Endothelial cell of umbilical vein (primary cell): ENCODE measurements around the gene MTCH1. TPM values are rescaled to one million over a fixed set of nuclear protein-coding genes. Genes with fewer than 3 reads are reported as not detected.

Source experiments
- BruUV-seq: library from RNA; stranded (reverse); fragments of 400-500 nt; replicated peaks from 2 replicates; lab custom pipeline; 2021; lab: Mats Ljungman, UMichigan
- CTCF ChIA-PET: fragments of 300-600, 350-600 bp; sonication (Branson Sonifier 250); formaldehyde crosslinking; loops from one replicate; lab custom pipeline; 2021; ENCODE audit warnings: antibody characterized with exemption, inconsistent platforms; lab: Charles Lee
- POLR2A ChIA-PET: fragments of 300-600, 350-600 bp; sonication (Branson Sonifier 250); formaldehyde crosslinking; loops from one replicate; lab custom pipeline; 2021; ENCODE audit warnings: antibody characterized with exemption, inconsistent platforms; lab: Charles Lee
- DNase-seq: peaks from one replicate; pipeline ENCODE4 v3.0.0-alpha.2; 2011; ENCODE audit warnings: low read depth, low spot score
- FAIRE-seq: peaks from 2 replicates; lab custom pipeline; 2011; peaks lifted over from hg19 to GRCh38; lab: Jason Lieb, UNC
- H2AFZ ChIP-seq: 2 replicates; pipeline ENCODE4 v1.6.0; 2012; ENCODE audit warnings: low read depth, low read length, control low read depth, inconsistent platforms
- H3K27ac ChIP-seq: 2 replicates; pipeline ENCODE4 v1.5.1; 2011; ENCODE audit warnings: low read depth, mild to moderate bottlenecking, control low read depth, low read length, moderate library complexity; ENCODE audit not compliant: insufficient read depth
- H3K27me3 ChIP-seq, 2 experiments: 2 replicates each; pipeline versions ENCODE4 v1.6.0 to v1.6.1; 2011; ENCODE audit warnings: low read length in 2 of 2, mixed read lengths in 1 of 2; ENCODE audit not compliant: control insufficient read depth in 2 of 2, insufficient read depth in 2 of 2
- H3K36me3 ChIP-seq, 2 experiments: 2 replicates in 1 of 2; 3 replicates in 1 of 2; pipeline ENCODE4 v1.5.1; 2011; ENCODE audit warnings: low read length in 2 of 2, mild to moderate bottlenecking in 1 of 2, moderate library complexity in 1 of 2; ENCODE audit not compliant: control insufficient read depth in 2 of 2, insufficient read depth in 2 of 2; ENCODE audit errors: extremely low read depth in 1 of 2
- H3K4me1 ChIP-seq: 3 replicates; pipeline ENCODE4 v1.5.1; 2011; ENCODE audit warnings: mild to moderate bottlenecking, low read length; ENCODE audit not compliant: control insufficient read depth, insufficient read depth; ENCODE audit errors: extremely low read depth
- H3K4me2 ChIP-seq: 2 replicates; pipeline ENCODE4 v1.6.1; 2011; ENCODE audit warnings: low read length, control low read depth, mixed read lengths; ENCODE audit not compliant: insufficient read depth
- H3K4me3 ChIP-seq, 3 experiments: fragments of 200-600 bp in 1 of 3; sonication (generic), shearing (Covaris generic) in 1 of 3; replicated peaks in 1 of 3; 2 replicates each; pipeline ENCODE4 v1.5.1; 2011 to 2016; ENCODE audit warnings: control low read depth in 3 of 3, low read length in 3 of 3, mild to moderate bottlenecking in 2 of 3, inconsistent platforms in 1 of 3, low read depth in 1 of 3, moderate library complexity in 1 of 3; ENCODE audit not compliant: insufficient read depth in 1 of 3
- H3K79me2 ChIP-seq: 2 replicates; pipeline ENCODE4 v1.6.0; 2012; ENCODE audit warnings: low read length, inconsistent platforms; ENCODE audit not compliant: control insufficient read depth, insufficient read depth
- H3K9ac ChIP-seq: replicated peaks from 2 replicates; pipeline ENCODE3; 2011; ENCODE audit warnings: low read length, control low read depth; ENCODE audit not compliant: insufficient read depth; ENCODE audit errors: extremely low read depth
- H3K9me1 ChIP-seq: replicated peaks from 3 replicates; pipeline ENCODE4 v1.6.0; 2011; ENCODE audit warnings: mild to moderate bottlenecking, low read length; ENCODE audit not compliant: control insufficient read depth, insufficient read depth; ENCODE audit errors: extremely low read depth
- H3K9me3 ChIP-seq: replicated peaks from 2 replicates; pipeline ENCODE4 v1.5.1; 2012; ENCODE audit warnings: low read length, inconsistent platforms; ENCODE audit not compliant: control insufficient read depth, insufficient read depth
- H4K20me1 ChIP-seq: replicated peaks from 2 replicates; pipeline ENCODE3; 2011; ENCODE audit warnings: mild to moderate bottlenecking, low read length; ENCODE audit not compliant: control insufficient read depth, insufficient read depth; ENCODE audit errors: extremely low read depth
- CTCF ChIP-seq, 2 donors: IDR thresholded peaks; 1 replicate in 1 of 2; 2 replicates in 1 of 2; pipeline ENCODE4 v1.5.1; 2011; ENCODE audit warnings: low read length in 2 of 2, mild to moderate bottlenecking in 2 of 2, moderate library complexity in 2 of 2, control low read depth in 1 of 2, inconsistent platforms in 1 of 2, low read depth in 1 of 2; ENCODE audit not compliant: insufficient read depth in 1 of 2; ENCODE audit errors: extremely low read depth in 1 of 2
- EZH2 ChIP-seq: IDR thresholded peaks from 2 replicates; pipeline ENCODE4 v1.6.1; 2012; ENCODE audit warnings: borderline replicate concordance, low read depth, mild to moderate bottlenecking, moderate library complexity, low read length, inconsistent platforms; ENCODE audit not compliant: severe bottlenecking
- FOS ChIP-seq: IDR thresholded peaks from 2 replicates; pipeline ENCODE4 v1.6.1; 2011; ENCODE audit warnings: mild to moderate bottlenecking, low read length, moderate library complexity, borderline replicate concordance; ENCODE audit not compliant: insufficient read depth
- GATA2 ChIP-seq: IDR thresholded peaks from 2 replicates; pipeline ENCODE4 v1.7.0; 2011; ENCODE audit warnings: low read depth, mild to moderate bottlenecking, moderate library complexity, mixed read lengths, low read length; ENCODE audit not compliant: insufficient read length, insufficient read depth
- JUN ChIP-seq: IDR thresholded peaks from 2 replicates; pipeline ENCODE4 v1.6.1; 2011; ENCODE audit warnings: borderline replicate concordance, low read depth; ENCODE audit not compliant: insufficient read length, insufficient read depth
- MAX ChIP-seq: IDR thresholded peaks from 2 replicates; pipeline ENCODE4 v1.6.1; 2011; ENCODE audit not compliant: insufficient read depth, insufficient read length
- POLR2A ChIP-seq: IDR thresholded peaks from 2 replicates; pipeline ENCODE4 v1.6.1; 2012; ENCODE audit warnings: low read depth, mild to moderate bottlenecking, control low read depth, low read length
- POLR2AphosphoS5 ChIP-seq: IDR thresholded peaks from 2 replicates; pipeline ENCODE4 v1.6.1; 2012; ENCODE audit warnings: low read depth, mild to moderate bottlenecking, control low read depth, low read length, moderate library complexity; ENCODE audit not compliant: insufficient read depth
- dilution Hi-C: fragments of 300-500 bp; cut with MboI; formaldehyde crosslinking; loops from one replicate; pipeline ENCODE4 v1.15.0; 2019; ENCODE audit warnings: low sequenced_read_pairs; ENCODE audit not compliant: extremely low pct_ligation_motif_present
- intact Hi-C: fragments of 100-400 bp; cut with micrococcal nuclease; formaldehyde crosslinking; loops from one replicate; pipeline ENCODE4 v1.10.0; 2022
- polyA plus RNA-seq, 4 experiments: library from polyadenylated mRNA; depleted of rRNA in 3 of 4; stranded (reverse) in 3 of 4; unstranded in 1 of 4; fragments of >200 nt; gene quantifications; 2 replicates each; pipeline versions ENCODE4 v1.2.1 to v1.2.3, GENCODE V29; 2011 to 2012; ENCODE audit warnings: missing spikeins in 1 of 4
- total RNA-seq: library from RNA; stranded (reverse); gene quantifications from 2 replicates; pipeline ENCODE4 v1.2.3, GENCODE V29; 2021

Gene MTCH1
- total and polyA plus RNA-seq, 2 donors (not counting 3 experiments of a cell fraction or from before 2014, with no cell fraction given), result 218 to 228 TPM

- FAIRE-seq, result no peak
- TF ChIP-seq GATA2 (no peak), FOS (no peak), JUN (no peak), POLR2AphosphoS5 (no peak), MAX (no peak), POLR2A (no peak), EZH2 (no peak), CTCF (IDR thresholded peaks at IDR 0.05; ENCODE audit: extremely low read depth in 1 of 2, insufficient read depth in 1 of 2, low read depth in 1 of 2, low read length in 2 of 2) (no peak)
- Histone ChIP-seq H3K4me2 (no peak overlapping the region), H3K4me3 (no peak overlapping the region), H3K36me3 (no peaks in the 10 kb centered on the region), H3K79me2 (no peaks in the 10 kb centered on the region), H3K9ac (no peak overlapping the region), H4K20me1 (no peaks in the 10 kb centered on the region), H3K9me1 (no peaks in the 10 kb centered on the region), H3K27me3 (peaks cover 0 to 6% of the 10 kb centered on the region in 2 experiments), H3K4me1 (no peaks in the 10 kb centered on the region), H3K27ac (no peak overlapping the region), H3K9me3 (no peaks in the 10 kb centered on the region), H2AFZ (no peak overlapping the region)
- no peak for DNase-seq
- no TSS peak for BruUV-seq
- ChIA-PET POLR2A (no interaction called here), CTCF (interaction anchor here (0.7 kb wide), 1 partner anchor 25 kb away, joined by 3 read pairs; no protein-coding TSS in a partner anchor)
- dilution Hi-C loops, result no loop called here
- intact Hi-C loops, result no loop called here
These were observed 18.3 kb upstream of the MTCH1 start for GRCh38 chr6:37004044-37004980.
